GM12873 (cell line): Measurements from ENCODE around the gene CYP20A1.

Source experiments
- TF ChIP-seq, protein P1 (sequence below): IDR thresholded peaks from 2 replicates; pipeline ENCODE4 v1.5.1; 2012; ENCODE audit warnings: low read depth, mild to moderate bottlenecking, moderate library complexity, low read length, control low read depth; ENCODE audit not compliant: insufficient read depth; ENCODE audit errors: missing control alignments

CYP20A1 gene

DNA sequence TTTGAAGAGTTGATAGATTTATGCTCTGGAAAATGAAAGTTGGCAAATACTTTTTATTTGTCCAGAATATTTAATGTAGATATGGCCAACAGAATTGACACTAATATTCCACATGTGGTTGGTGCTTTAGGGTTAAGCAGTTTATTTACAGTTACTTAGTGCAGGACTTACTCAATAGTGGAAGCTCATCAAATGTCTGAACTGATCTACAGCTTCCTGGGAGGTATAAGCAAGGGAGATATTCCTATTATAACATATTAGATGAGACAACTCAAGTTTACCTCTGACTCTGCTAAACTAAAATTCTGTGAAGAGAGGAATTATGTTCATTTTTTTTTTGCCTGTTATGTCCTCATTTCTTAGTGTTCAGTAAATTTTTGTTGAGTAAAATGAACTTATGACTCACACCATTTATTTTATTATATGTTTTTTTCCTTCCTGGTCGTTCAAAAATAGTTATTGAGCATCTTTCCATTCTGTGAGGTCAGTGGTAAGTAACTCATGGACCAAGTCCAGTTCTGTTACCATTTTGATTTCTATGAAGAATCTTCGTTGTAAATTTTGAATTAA is 103.0 kb downstream of the CYP20A1 start:
- TF ChIP-seq, protein P1, sequence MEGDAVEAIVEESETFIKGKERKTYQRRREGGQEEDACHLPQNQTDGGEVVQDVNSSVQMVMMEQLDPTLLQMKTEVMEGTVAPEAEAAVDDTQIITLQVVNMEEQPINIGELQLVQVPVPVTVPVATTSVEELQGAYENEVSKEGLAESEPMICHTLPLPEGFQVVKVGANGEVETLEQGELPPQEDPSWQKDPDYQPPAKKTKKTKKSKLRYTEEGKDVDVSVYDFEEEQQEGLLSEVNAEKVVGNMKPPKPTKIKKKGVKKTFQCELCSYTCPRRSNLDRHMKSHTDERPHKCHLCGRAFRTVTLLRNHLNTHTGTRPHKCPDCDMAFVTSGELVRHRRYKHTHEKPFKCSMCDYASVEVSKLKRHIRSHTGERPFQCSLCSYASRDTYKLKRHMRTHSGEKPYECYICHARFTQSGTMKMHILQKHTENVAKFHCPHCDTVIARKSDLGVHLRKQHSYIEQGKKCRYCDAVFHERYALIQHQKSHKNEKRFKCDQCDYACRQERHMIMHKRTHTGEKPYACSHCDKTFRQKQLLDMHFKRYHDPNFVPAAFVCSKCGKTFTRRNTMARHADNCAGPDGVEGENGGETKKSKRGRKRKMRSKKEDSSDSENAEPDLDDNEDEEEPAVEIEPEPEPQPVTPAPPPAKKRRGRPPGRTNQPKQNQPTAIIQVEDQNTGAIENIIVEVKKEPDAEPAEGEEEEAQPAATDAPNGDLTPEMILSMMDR = no peak

DNA sequence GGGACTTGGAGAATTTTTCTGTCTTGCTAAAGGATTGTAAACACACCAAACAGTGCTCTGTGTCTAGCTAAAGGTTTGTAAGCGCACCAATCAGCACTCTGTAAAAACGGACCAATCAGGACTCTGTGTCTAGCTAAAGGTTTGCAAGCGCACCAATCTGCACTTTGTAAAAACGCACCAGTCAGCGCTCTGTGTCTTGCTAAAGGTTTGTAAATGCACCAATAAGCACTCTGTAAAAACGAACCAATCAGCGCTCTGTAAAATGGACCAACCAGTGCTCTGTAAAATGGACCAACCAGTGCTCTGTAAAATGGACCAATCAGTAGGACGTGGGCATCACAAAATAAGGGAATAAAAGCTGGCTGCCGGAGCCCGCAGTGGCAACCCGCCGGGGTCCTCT is 105.8 kb downstream of the CYP20A1 start:
- TF ChIP-seq, protein P1 = no peak

DNA sequence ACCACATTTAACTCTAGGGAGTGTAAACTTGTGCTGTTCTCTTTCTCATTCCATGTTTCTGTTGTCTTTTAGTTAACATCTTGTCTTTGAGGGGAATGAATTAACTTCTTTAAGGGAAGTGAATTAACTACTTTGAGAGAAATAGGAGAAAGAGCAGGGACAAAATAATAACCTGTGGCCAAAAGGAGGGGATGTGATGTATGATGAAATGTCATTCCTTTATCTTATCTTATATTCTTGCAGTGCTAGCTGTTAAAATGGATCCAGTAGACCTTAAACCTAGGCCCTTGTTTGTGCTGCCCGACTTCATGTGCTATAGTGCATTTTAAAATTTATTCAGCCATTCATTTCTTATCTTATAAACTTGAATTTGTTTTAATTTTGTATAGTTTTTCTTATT is 107.8 kb downstream of the CYP20A1 start:
- TF ChIP-seq, protein P1 = no peak

DNA sequence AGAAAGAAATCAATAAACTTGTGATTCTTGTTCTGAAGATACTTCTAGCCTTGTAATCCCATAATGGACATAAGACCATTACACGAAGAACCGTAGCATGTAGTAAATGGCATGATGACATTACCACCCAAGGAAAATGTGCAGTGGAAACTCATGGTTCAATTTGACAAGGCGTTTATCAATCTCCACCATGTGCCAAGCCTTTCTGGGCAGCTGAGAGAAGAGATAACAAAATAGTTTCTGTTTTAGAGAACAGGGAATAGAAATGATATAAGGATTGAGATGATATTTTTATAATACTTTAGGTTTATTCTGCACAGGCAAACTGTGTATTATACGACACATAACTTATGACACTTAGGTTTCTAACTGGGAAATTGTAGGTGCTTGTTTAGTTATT is 108.6 kb downstream of the CYP20A1 start:
- TF ChIP-seq, protein P1 = no peak

DNA sequence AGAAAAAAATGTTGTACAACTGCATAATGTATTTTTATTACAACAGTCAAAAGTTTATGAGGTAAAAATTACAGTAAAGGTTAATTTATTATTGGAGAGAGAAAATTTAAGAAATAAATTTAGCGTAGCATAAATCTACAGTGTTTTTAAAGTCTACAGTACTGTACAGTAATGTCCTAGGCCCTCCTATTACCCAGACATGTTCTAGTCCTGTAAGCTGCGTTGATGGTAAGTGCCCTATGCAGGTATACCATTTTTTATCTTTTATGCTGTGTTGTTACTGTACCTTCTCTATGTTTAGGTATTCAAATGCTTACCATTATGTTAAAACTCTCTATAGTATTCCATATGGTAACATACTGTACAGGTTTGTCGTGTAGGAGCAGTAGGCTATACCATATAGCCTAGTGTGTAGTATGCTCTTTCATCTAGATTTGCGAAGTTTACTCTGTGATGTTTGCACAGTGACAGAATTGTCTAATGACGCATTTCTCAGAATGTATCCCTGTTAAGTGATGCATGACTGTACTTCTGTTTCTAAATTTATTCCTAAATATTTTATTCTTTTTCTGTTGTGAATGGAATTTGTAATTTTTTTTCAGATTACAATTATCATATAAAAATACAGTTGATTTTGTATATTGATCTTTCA is 113.9 kb downstream of the CYP20A1 start:
- TF ChIP-seq, protein P1 = no peak

DNA sequence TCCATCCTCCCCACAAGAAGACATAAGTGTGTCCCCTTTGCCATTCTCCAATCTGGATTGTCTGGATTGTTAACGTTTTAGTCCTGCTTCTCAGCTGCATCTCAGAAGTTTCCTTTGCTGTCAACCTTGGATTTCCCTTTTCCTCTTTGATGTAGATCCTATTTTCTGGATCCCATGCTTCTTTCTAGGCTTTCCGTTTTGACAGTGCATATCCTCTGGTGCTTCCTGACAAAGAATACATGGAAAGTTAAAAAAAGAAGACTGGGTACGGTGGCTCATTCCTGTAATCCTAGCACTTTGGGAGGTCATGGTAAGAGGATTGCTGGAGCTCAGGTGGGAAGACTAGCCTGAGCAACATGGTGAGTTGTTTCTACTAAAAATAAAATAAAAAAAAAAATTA is 116.1 kb downstream of the CYP20A1 start:
- TF ChIP-seq, protein P1 = no peak
